GM19193 (cell line): ENCODE results near the gene DAAM1.

Experiments used
- POLR2A ChIP-seq: IDR thresholded peaks from 4 replicates; pipeline ENCODE4 v1.6.1; 2011; ENCODE audit not compliant: insufficient read depth, insufficient read length; ENCODE audit errors: extremely low read depth

The DAAM1 gene

GRCh38 chr14:59313658-59314608 is 125.5 kb downstream of the DAAM1 start:
- no peak for TF ChIP-seq POLR2A

- no peak for TF ChIP-seq POLR2A
Observed at GRCh38 chr14:59314953-59315599, 126.6 kb downstream of the DAAM1 start.

GRCh38 chr14:59316151-59316830 is 127.8 kb downstream of the DAAM1 start:
- TF ChIP-seq POLR2A: no peak

GRCh38 chr14:59317346-59317745 is 128.9 kb downstream of the DAAM1 start:
- no peak for TF ChIP-seq POLR2A

- no peak for TF ChIP-seq POLR2A
Observed at GRCh38 chr14:59317798-59318505, 129.5 kb downstream of the DAAM1 start.

- TF ChIP-seq POLR2A: no peak
Observed at GRCh38 chr14:59318908-59319307, 130.4 kb downstream of the DAAM1 start.

GRCh38 chr14:59320361-59320760 is 131.9 kb downstream of the DAAM1 start:
- no peak for TF ChIP-seq POLR2A

GRCh38 chr14:59320763-59321625 is 132.5 kb downstream of the DAAM1 start:
- no peak for TF ChIP-seq POLR2A

- no peak for TF ChIP-seq POLR2A
Observed at GRCh38 chr14:59321626-59321949, 133.1 kb downstream of the DAAM1 start.

- no peak for TF ChIP-seq POLR2A
Observed at GRCh38 chr14:59325906-59326305, 137.4 kb downstream of the DAAM1 start.

GRCh38 chr14:59328454-59328853 is 140.0 kb downstream of the DAAM1 start:
- TF ChIP-seq POLR2A: no peak

GRCh38 chr14:59330455-59330854 is 142.0 kb downstream of the DAAM1 start:
- TF ChIP-seq POLR2A: no peak

- no peak for TF ChIP-seq POLR2A
Observed at GRCh38 chr14:59331217-59331616, 142.8 kb downstream of the DAAM1 start.

- TF ChIP-seq POLR2A: no peak
Observed at GRCh38 chr14:59332727-59333126, 144.3 kb downstream of the DAAM1 start.

- TF ChIP-seq POLR2A: no peak
Observed at GRCh38 chr14:59333235-59333634, 144.8 kb downstream of the DAAM1 start.

- TF ChIP-seq POLR2A: no peak
Observed at GRCh38 chr14:59333668-59334067, 145.2 kb downstream of the DAAM1 start.
